GM23248 (cell line): ENCODE measurements around the gene SYNPO. TPM values are rescaled to one million over a fixed set of nuclear protein-coding genes. Genes with fewer than 3 reads are reported as not detected.

Source experiments
- DNase-seq: peaks from one replicate; pipeline ENCODE4 v3.0.0-alpha.2; 2015
- H2AFZ ChIP-seq: fragments of 200-600 bp; sonication (generic); 2 replicates; pipeline ENCODE4 v1.6.1; 2016; ENCODE audit warnings: antibody characterized with exemption
- H3F3A ChIP-seq: fragments of 200-600 bp; sonication (generic); 2 replicates; pipeline ENCODE4 v1.6.1; 2016; ENCODE audit warnings: mild to moderate bottlenecking, antibody characterized with exemption, mixed run types; ENCODE audit not compliant: insufficient read depth
- H3K27ac ChIP-seq: fragments of 200-600 bp; sonication (generic); 2 replicates; pipeline ENCODE4 v1.5.1; 2016; ENCODE audit warnings: mild to moderate bottlenecking
- H3K27me3 ChIP-seq: fragments of 200-600 bp; sonication (generic); replicated peaks from 2 replicates; pipeline ENCODE4 v1.6.1; 2016; ENCODE audit warnings: mild to moderate bottlenecking; ENCODE audit not compliant: insufficient read depth
- H3K36me3 ChIP-seq: fragments of 200-600 bp; sonication (generic); 2 replicates; pipeline ENCODE4 v1.6.1; 2016; ENCODE audit warnings: low read depth, mild to moderate bottlenecking
- H3K4me1 ChIP-seq: fragments of 200-600 bp; sonication (generic); 2 replicates; pipeline ENCODE4 v1.6.1; 2016; ENCODE audit warnings: mild to moderate bottlenecking; ENCODE audit not compliant: insufficient read depth
- H3K4me2 ChIP-seq: fragments of 200-600 bp; sonication (generic); one replicate; pipeline ENCODE4 v1.6.1; 2016; ENCODE audit warnings: mild to moderate bottlenecking; ENCODE audit not compliant: unreplicated experiment
- H3K4me3 ChIP-seq: fragments of 200-600 bp; sonication (generic); 2 replicates; pipeline ENCODE4 v1.5.1; 2016; ENCODE audit warnings: mild to moderate bottlenecking
- H3K79me2 ChIP-seq: fragments of 200-600 bp; sonication (generic); 2 replicates; pipeline ENCODE4 v1.6.1; 2016; ENCODE audit warnings: mild to moderate bottlenecking; ENCODE audit not compliant: insufficient read depth
- H3K9ac ChIP-seq: fragments of 200-600 bp; sonication (generic); 2 replicates; pipeline ENCODE4 v1.6.1; 2016; ENCODE audit warnings: mild to moderate bottlenecking
- H3K9me2 ChIP-seq: fragments of 200-600 bp; sonication (generic); 2 replicates; pipeline ENCODE4 v1.6.1; 2016; ENCODE audit warnings: mixed run types, mild to moderate bottlenecking, moderate library complexity; ENCODE audit not compliant: insufficient read depth
- H3K9me3 ChIP-seq: fragments of 200-600 bp; sonication (generic); one replicate; pipeline ENCODE4 v1.6.1; 2017; ENCODE audit warnings: low read depth
- H4K20me1 ChIP-seq: fragments of 200-600 bp; sonication (generic); 2 replicates; pipeline ENCODE4 v1.6.0; 2016; ENCODE audit not compliant: insufficient read depth
- EZH2 ChIP-seq: fragments of 200-600 bp; sonication (generic); IDR thresholded peaks from 2 replicates; pipeline ENCODE4 v1.6.1; 2018; ENCODE audit warnings: antibody characterized with exemption, mild to moderate bottlenecking; ENCODE audit not compliant: insufficient read depth, poor library complexity, severe bottlenecking
- EZH2phosphoT487 ChIP-seq: fragments of 200-600 bp; sonication (generic); IDR thresholded peaks from 2 replicates; pipeline ENCODE4 v1.6.1; 2018; ENCODE audit warnings: antibody characterized with exemption, moderate library complexity, mild to moderate bottlenecking, low read depth; ENCODE audit not compliant: insufficient read depth
- WGBS, 2 experiments: methylation state at CpG; one replicate each; pipeline ENCODE4 v1.1.6; 2015 to 2017; ENCODE audit warnings: low lambda C conversion rate in 2 of 2, low coverage in 1 of 2; ENCODE audit errors: missing lambda C conversion rate in 2 of 2; 5-methylcytosine and 5-hydroxymethylcytosine counted together
- in situ Hi-C: fragments of 300-500 bp; cut with MboI; formaldehyde crosslinking; loops from 2 replicates; pipeline ENCODE4 v1.15.0; 2020
- polyA plus RNA-seq: library from polyadenylated mRNA; unstranded; fragments of >200 nt; fragmentation: Nextera tagmentation; extraction: Ambion mirVana; gene quantifications from 2 replicates; pipeline ENCODE4 v1.2.1, GENCODE V29; 2016
- total RNA-seq: library from RNA; depleted of rRNA; stranded (reverse); fragments of >200 nt; shearing (Covaris generic); gene quantifications from 2 replicates; pipeline ENCODE4 v1.2.3, GENCODE V29; 2014

The SYNPO gene
- total and polyA plus RNA-seq, 2 experiments from 2014 or later: 5.6 to 6.1 TPM

DNA sequence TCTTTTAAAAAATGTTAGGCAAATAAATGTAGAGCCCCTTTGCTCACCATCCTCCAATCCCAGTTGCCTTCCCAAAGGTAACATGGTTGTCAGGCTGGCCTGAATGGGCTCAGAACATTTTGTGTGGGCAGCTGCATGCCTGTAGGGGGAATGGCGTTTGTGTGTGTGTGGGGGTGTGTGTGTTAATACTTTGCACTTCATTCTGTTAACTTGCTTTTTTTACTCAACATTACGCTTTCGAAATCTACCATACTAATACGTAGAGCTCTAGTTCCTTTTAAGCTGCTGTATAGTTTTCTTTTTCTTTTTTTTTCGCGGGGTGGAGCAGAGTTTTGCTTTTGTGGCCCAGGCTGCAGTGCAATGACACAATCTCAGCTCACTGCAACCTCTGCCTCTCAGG is 34.6 kb downstream of the SYNPO start:
- no peaks in the 10 kb centered on the region for H3K9me2 ChIP-seq
- no peaks in the 10 kb centered on the region for H3K9me3 ChIP-seq
- 85 to 92% methylated on average over 6 of the region's 6 CpGs for WGBS, 2 experiments
- H3K27ac ChIP-seq: no peak overlapping the region
- peaks cover 7% of the 10 kb centered on the region for H3K4me1 ChIP-seq
- H3K79me2 ChIP-seq: no peaks in the 10 kb centered on the region
- in situ Hi-C loops: no loop called here
- no peak overlapping the region for H2AFZ ChIP-seq
- no peaks in the 10 kb centered on the region; the same call in 1 of the 2 replicates for H3K27me3 ChIP-seq
- peaks cover 16% of the 10 kb centered on the region for H3F3A ChIP-seq
- TF ChIP-seq EZH2 (no peak), EZH2phosphoT487 (no peak)
- DNase-seq: no peak
- H3K9ac ChIP-seq: no peak overlapping the region
- H3K4me2 ChIP-seq: no peak overlapping the region
- no peak overlapping the region for H3K4me3 ChIP-seq
- H3K36me3 ChIP-seq: no peaks in the 10 kb centered on the region
- no peaks in the 10 kb centered on the region for H4K20me1 ChIP-seq

DNA sequence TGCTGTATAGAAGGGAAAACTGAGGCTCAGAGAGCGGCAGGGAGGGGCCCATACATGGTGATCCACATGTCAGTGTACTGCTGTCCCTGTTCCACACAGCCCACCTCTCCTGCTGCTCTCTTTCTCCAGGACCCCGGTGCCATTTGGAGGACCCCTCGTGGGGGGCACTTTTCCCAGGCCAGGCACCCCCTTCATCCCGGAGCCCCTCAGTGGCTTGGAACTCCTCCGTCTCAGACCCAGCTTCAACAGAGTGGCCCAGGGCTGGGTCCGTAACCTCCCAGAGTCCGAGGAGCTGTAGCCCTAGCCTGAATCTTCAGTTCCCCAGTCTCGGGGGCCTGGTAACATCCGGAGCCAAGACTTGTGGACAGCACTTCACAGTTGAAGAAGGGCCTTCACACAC is 36.1 kb downstream of the SYNPO start:
- Histone ChIP-seq H3K4me3 (no peak overlapping the region), H3K36me3 (no peaks in the 10 kb centered on the region), H3K79me2 (no peaks in the 10 kb centered on the region), H3K9me2 (no peaks in the 10 kb centered on the region), H3K4me2 (no peak overlapping the region), H3F3A (peaks cover 16% of the 10 kb centered on the region), H3K9ac (no peak overlapping the region), H2AFZ (no peak overlapping the region), H3K27ac (no peak overlapping the region), H3K9me3 (no peaks in the 10 kb centered on the region), H3K27me3 (no peaks in the 10 kb centered on the region; the same call in 1 of the 2 replicates), H3K4me1 (peaks cover 7% of the 10 kb centered on the region), H4K20me1 (no peaks in the 10 kb centered on the region)
- in situ Hi-C loops: no loop called here
- no peak for TF ChIP-seq EZH2
- no peak for DNase-seq
- 83 to 90% methylated on average over 9 of the region's 9 CpGs for WGBS, 2 experiments

DNA sequence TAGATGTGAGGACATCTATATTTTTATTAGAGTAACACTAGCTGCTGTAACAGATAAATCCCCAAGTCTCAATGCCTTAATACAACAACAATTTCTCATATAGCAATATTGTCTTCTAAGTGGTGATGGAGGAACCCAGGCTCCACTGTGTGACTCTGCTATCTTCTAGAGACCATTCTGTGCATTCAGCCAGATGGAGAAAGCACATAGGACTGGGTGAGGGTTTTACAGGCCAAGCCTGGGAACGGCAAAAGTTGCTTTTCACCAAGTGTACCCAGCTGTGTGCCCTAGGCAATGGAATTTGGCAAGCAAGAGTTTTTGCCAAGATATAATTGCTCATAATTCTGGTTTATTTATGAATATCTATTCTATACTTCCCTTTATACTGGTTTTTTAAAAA is 48.7 kb downstream of the SYNPO start:
- Histone ChIP-seq H3K9me3 (no peaks in the 10 kb centered on the region), H3K9ac (no peak overlapping the region), H3K79me2 (no peaks in the 10 kb centered on the region), H3K4me3 (no peak overlapping the region), H3K4me1 (no peaks in the 10 kb centered on the region), H3K27ac (no peak overlapping the region), H2AFZ (no peak overlapping the region), H3K4me2 (no peak overlapping the region), H3F3A (peaks cover 21% of the 10 kb centered on the region; the same call in 1 of the 2 replicates), H3K27me3 (no peaks in the 10 kb centered on the region), H3K9me2 (no peaks in the 10 kb centered on the region), H4K20me1 (no peaks in the 10 kb centered on the region), H3K36me3 (peaks cover 37% of the 10 kb centered on the region)
- DNase-seq: no peak
- 100% methylated on average over 1 of the region's 1 CpG for WGBS, 2 experiments
- in situ Hi-C loops: no loop called here
- TF ChIP-seq EZH2phosphoT487 (no peak), EZH2 (no peak)

DNA sequence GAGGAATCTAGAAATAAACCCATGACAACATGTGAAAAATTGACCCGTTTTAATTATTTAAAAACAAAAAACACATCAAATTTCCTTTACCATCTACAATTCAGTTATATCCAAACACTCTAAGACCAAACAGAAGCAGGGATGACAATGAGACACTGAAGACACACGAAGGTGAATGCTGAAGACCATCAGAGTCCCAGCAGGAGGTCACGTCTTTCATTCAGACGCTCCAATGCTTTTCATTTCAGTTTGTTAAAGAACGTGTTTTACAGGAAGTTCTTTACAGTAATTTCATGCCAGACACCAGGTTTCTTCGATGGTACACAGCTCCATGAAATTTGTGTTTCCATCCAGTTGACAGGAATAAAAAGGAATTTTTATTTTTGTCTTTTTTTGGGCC is 50.3 kb downstream of the SYNPO start:
- Histone ChIP-seq H3F3A (peaks cover 22% of the 10 kb centered on the region; the same call in 1 of the 2 replicates), H3K27me3 (no peaks in the 10 kb centered on the region), H3K9ac (no peak overlapping the region), H3K4me1 (no peaks in the 10 kb centered on the region), H3K9me2 (no peaks in the 10 kb centered on the region), H3K36me3 (peaks cover 53% of the 10 kb centered on the region), H3K79me2 (no peaks in the 10 kb centered on the region), H4K20me1 (no peaks in the 10 kb centered on the region), H3K4me2 (no peak overlapping the region), H3K4me3 (no peak overlapping the region), H3K27ac (no peak overlapping the region), H3K9me3 (no peaks in the 10 kb centered on the region), H2AFZ (no peak overlapping the region)
- WGBS, 2 experiments: 67 to 73% methylated on average over 6 of the region's 6 CpGs
- in situ Hi-C loops: no loop called here
- TF ChIP-seq EZH2 (no peak), EZH2phosphoT487 (no peak)
- DNase-seq: no peak

DNA sequence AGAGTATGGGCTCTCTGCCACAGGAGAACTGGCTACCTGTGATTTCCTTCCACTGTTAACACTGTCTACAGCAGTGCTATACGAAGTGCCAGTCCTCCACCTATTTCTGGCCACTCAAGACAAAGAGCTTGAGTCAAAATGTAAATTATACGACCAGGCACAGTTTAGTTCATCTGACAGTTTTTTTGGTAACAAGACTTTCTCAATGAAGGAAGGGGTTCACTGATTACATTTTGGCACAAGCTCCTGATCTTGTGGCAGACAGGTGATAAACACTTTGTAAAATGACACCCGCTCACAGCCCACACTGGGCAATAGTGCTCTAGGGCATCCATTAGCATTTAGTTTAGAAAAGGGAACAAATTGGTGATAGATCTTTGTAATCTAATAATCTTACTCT is 51.8 kb downstream of the SYNPO start:
- no peak overlapping the region for H3K4me2 ChIP-seq
- H4K20me1 ChIP-seq: no peaks in the 10 kb centered on the region
- TF ChIP-seq EZH2phosphoT487 (no peak), EZH2 (no peak)
- no peaks in the 10 kb centered on the region for H3K4me1 ChIP-seq
- no peaks in the 10 kb centered on the region for H3K9me2 ChIP-seq
- no peak overlapping the region for H3K27ac ChIP-seq
- H2AFZ ChIP-seq: no peak overlapping the region
- no peaks in the 10 kb centered on the region for H3K9me3 ChIP-seq
- H3K27me3 ChIP-seq: no peaks in the 10 kb centered on the region
- DNase-seq: no peak
- peaks cover 68% of the 10 kb centered on the region for H3K36me3 ChIP-seq
- no peak overlapping the region for H3K9ac ChIP-seq
- H3F3A ChIP-seq: peaks cover 22% of the 10 kb centered on the region; the same call in 1 of the 2 replicates
- WGBS, 2 experiments: 94 to 95% methylated on average over 3 of the region's 3 CpGs
- in situ Hi-C loops: no loop called here
- H3K79me2 ChIP-seq: peaks cover 5% of the 10 kb centered on the region; the same call in 1 of the 2 replicates
- no peak overlapping the region for H3K4me3 ChIP-seq
